Thyroid gland (tissue), 4 donors: ENCODE results near the gene COX20.
"Not testable (repeated sequence)": the region's sequence is repeated elsewhere in the genome, so short reads cannot be mapped to it uniquely, and the experiment has no call there.

Source experiments
- CTCF ChIP-seq, 6 experiments: fragments of 200-600 bp in 3 of 6; fragments of 450-650 bp in 3 of 6; sonication (generic) in 3 of 6; IDR thresholded peaks; one replicate each; pipeline ENCODE4 v1.5.1; 2016 to 2019; ENCODE audit warnings: antibody characterized with exemption in 6 of 6, mild to moderate bottlenecking in 2 of 6, inconsistent platforms in 1 of 6, moderate library complexity in 1 of 6
- POLR2A ChIP-seq, 2 donors: fragments of 450-650 bp; IDR thresholded peaks; one replicate each; pipeline ENCODE4 v1.6.1; 2017; ENCODE audit warnings: antibody characterized with exemption in 2 of 2, mild to moderate bottlenecking in 2 of 2, moderate library complexity in 1 of 2

- TF ChIP-seq CTCF, POLR2A (IDR thresholded peaks at IDR 0.05): not testable (repeated sequence)
These were observed 40.9 kb upstream of the COX20 start for GRCh38 chr1:244794516-244794915.
